GM12878 (cell line): ENCODE results near the gene TMBIM6. TPM values are rescaled to one million over a fixed set of nuclear protein-coding genes. Genes with fewer than 3 reads are reported as not detected.

ENCODE experiments used
- ATF3 ChIP-seq: IDR thresholded peaks from 2 replicates; pipeline ENCODE4 v1.6.1; 2011; ENCODE audit warnings: low read depth, mild to moderate bottlenecking, low read length, moderate library complexity, borderline replicate concordance; ENCODE audit errors: extremely low read depth
- CEBPB ChIP-seq, 2 experiments: fragments of 150-350 bp in 1 of 2; IDR thresholded peaks; 2 replicates each; pipeline ENCODE4 v1.6.1; 2012 to 2014; ENCODE audit warnings: low read depth in 2 of 2, low read length in 2 of 2, borderline replicate concordance in 1 of 2, inconsistent platforms in 1 of 2
- CHD1 ChIP-seq: IDR thresholded peaks from 2 replicates; pipeline ENCODE4 v1.6.1; 2012; ENCODE audit warnings: low read depth, low read length, improper control_type of control experiment
- HDGF ChIP-seq: fragments of 450-650 bp; IDR thresholded peaks from 2 replicates; pipeline ENCODE4 v1.6.1; 2016; ENCODE audit warnings: antibody characterized with exemption
- JUND ChIP-seq: IDR thresholded peaks from 2 replicates; pipeline ENCODE4 v1.6.1; 2012; ENCODE audit warnings: low read depth, mild to moderate bottlenecking, low read length, improper control_type of control experiment, moderate library complexity
- KDM1A ChIP-seq: fragments of 200-600 bp; sonication (generic); IDR thresholded peaks from 2 replicates; pipeline ENCODE4 v1.6.1; 2016; ENCODE audit warnings: borderline replicate concordance
- MEF2B ChIP-seq: fragments of 450-650 bp; IDR thresholded peaks from 2 replicates; pipeline ENCODE4 v1.6.1; 2018; ENCODE audit warnings: mild to moderate bottlenecking, moderate library complexity; ENCODE audit not compliant: partially characterized antibody, poor library complexity, severe bottlenecking
- MTA2 ChIP-seq: fragments of 450-650 bp; IDR thresholded peaks from 2 replicates; pipeline ENCODE4 v1.6.1; 2016; ENCODE audit warnings: low read depth, mild to moderate bottlenecking, moderate library complexity
- MYC ChIP-seq: IDR thresholded peaks from 2 replicates; pipeline ENCODE4 v1.6.1; 2011; ENCODE audit warnings: mild to moderate bottlenecking, low read length, moderate library complexity, inconsistent platforms; ENCODE audit not compliant: insufficient read depth, insufficient replicate concordance, insufficient read length, severe bottlenecking
- NR2C1 ChIP-seq: fragments of 450-650 bp; IDR thresholded peaks from 2 replicates; pipeline ENCODE4 v1.6.1; 2017; ENCODE audit warnings: antibody characterized with exemption, mild to moderate bottlenecking, moderate library complexity
- PRDM15 ChIP-seq: fragments of 450-650 bp; formaldehyde crosslinking; IDR thresholded peaks from 2 replicates; pipeline ENCODE4 v1.4.0; 2020; ENCODE audit warnings: mild to moderate bottlenecking, moderate library complexity
- RFX5 ChIP-seq: IDR thresholded peaks from 2 replicates; pipeline ENCODE4 v1.6.1; 2011; ENCODE audit warnings: low read depth, low read length, improper control_type of control experiment
- RUNX3 ChIP-seq: IDR thresholded peaks from 2 replicates; pipeline ENCODE4 v1.6.1; 2012; ENCODE audit warnings: low read length, inconsistent platforms
- SMAD5 ChIP-seq: IDR thresholded peaks from 2 replicates; pipeline ENCODE4 v1.6.1; 2016; ENCODE audit warnings: antibody characterized with exemption, low read depth
- TAF1 ChIP-seq: IDR thresholded peaks from 2 replicates; pipeline ENCODE4 v1.6.1; 2011; ENCODE audit warnings: mild to moderate bottlenecking, low read depth, low read length, borderline replicate concordance
- ZBTB33 ChIP-seq: fragments of 450-650 bp; IDR thresholded peaks from 2 replicates; pipeline ENCODE4 v1.6.1; 2017; ENCODE audit warnings: mild to moderate bottlenecking
- polyA plus RNA-seq, 11 experiments: library from polyadenylated mRNA; depleted of rRNA in 4 of 11; unstranded in 6 of 11; stranded (reverse) in 5 of 11; fragments of >200 nt; fragmentation: Nextera tagmentation in 4 of 11; fragmentation: Illumina TruSeq in 1 of 11; extraction: Ambion mirVana in 4 of 11; extraction: Trizol in 1 of 11; gene quantifications; 1 replicate in 1 of 11; 2 replicates in 10 of 11; pipeline versions ENCODE4 v1.2.1 to v1.2.3, GENCODE V29; 2011 to 2016; ENCODE audit warnings: inconsistent platforms in 2 of 11, missing spikeins in 2 of 11, low read depth in 1 of 11
- total RNA-seq, 4 experiments: library from RNA; depleted of rRNA in 3 of 4; stranded (reverse); fragments of >200 nt in 3 of 4; fragmentation: Illumina TruSeq in 1 of 4; extraction: Trizol in 1 of 4; gene quantifications; 2 replicates each; pipeline versions ENCODE4 v1.2.1 to v1.2.3, GENCODE V29; 2013 to 2021
- TF ChIP-seq, protein P1 (sequence below): fragments of 450-650 bp; formaldehyde crosslinking; IDR thresholded peaks from 2 replicates; pipeline ENCODE4 v1.4.0; 2022; ENCODE audit warnings: mild to moderate bottlenecking, moderate library complexity
- TF ChIP-seq, protein P2 (sequence below): fragments of 450-650 bp; IDR thresholded peaks from 2 replicates; pipeline ENCODE4 v1.6.1; 2018; ENCODE audit warnings: mild to moderate bottlenecking, low read depth, moderate library complexity; ENCODE audit not compliant: partially characterized antibody

The TMBIM6 gene
- total and polyA plus RNA-seq, 10 of the 15 experiments (the other 5 are each of a cell fraction or from before 2014, with no cell fraction given): 224 to 1,192 (median 379) TPM

DNA sequence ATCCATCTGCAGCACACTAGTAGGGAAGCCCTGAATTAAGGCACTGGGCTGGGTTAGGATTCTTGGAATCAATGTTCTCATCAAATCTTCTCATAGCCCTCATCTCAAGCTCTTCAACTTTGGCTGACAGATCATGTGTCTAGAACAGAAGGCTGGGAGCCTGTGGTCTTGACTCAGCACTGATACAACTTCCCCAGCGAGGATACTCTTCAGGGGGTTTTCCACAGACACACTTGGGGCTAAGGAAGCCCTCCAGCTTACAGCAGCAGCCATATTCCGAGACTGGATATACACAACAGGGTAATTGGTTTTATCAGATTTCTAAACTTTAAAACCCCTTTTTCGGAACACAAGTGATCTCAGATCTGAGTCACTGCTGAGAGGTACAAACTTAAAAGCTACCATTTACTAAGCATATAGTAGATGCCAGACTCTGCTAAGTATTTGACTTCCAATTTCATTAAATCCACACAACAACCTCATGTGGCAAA is 37.7 kb upstream of the TMBIM6 start (continued):
- TF ChIP-seq ATF3 (no peak), ZBTB33 (no peak), CHD1 (no peak), CEBPB (IDR thresholded peaks at IDR 0.05; ENCODE audit: borderline replicate concordance in 1 of 2, low read depth in 2 of 2, low read length in 2 of 2) (no peak), PRDM15 (CRISPR knock-in tag) (no peak), JUND (no peak), HDGF (no peak), MYC (no peak), MTA2 (no peak), RFX5 (no peak), KDM1A (no peak), MEF2B (peak; percentile 78), NR2C1 (no peak), RUNX3 (peak; percentile 81), TAF1 (0 out of 2 replicates have a peak, but pooled peaks have one; percentile 52), SMAD5 (no peak)
- TF ChIP-seq, protein P1, sequence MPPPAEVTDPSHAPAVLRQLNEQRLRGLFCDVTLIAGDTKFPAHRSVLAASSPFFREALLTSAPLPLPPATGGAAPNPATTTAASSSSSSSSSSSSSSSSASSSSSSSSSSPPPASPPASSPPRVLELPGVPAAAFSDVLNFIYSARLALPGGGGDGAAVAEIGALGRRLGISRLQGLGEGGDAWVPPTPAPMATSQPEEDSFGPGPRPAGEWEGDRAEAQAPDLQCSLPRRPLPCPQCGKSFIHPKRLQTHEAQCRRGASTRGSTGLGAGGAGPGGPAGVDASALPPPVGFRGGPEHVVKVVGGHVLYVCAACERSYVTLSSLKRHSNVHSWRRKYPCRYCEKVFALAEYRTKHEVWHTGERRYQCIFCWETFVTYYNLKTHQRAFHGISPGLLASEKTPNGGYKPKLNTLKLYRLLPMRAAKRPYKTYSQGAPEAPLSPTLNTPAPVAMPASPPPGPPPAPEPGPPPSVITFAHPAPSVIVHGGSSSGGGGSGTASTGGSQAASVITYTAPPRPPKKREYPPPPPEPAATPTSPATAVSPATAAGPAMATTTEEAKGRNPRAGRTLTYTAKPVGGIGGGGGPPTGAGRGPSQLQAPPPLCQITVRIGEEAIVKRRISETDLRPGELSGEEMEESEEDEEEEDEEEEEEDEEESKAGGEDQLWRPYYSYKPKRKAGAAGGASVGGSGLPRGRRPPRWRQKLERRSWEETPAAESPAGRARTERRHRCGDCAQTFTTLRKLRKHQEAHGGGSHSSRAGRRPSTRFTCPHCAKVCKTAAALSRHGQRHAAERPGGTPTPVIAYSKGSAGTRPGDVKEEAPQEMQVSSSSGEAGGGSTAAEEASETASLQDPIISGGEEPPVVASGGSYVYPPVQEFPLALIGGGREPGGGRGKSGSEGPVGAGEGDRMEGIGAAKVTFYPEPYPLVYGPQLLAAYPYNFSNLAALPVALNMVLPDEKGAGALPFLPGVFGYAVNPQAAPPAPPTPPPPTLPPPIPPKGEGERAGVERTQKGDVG (CRISPR knock-in tag): no peak
- TF ChIP-seq, protein P2, sequence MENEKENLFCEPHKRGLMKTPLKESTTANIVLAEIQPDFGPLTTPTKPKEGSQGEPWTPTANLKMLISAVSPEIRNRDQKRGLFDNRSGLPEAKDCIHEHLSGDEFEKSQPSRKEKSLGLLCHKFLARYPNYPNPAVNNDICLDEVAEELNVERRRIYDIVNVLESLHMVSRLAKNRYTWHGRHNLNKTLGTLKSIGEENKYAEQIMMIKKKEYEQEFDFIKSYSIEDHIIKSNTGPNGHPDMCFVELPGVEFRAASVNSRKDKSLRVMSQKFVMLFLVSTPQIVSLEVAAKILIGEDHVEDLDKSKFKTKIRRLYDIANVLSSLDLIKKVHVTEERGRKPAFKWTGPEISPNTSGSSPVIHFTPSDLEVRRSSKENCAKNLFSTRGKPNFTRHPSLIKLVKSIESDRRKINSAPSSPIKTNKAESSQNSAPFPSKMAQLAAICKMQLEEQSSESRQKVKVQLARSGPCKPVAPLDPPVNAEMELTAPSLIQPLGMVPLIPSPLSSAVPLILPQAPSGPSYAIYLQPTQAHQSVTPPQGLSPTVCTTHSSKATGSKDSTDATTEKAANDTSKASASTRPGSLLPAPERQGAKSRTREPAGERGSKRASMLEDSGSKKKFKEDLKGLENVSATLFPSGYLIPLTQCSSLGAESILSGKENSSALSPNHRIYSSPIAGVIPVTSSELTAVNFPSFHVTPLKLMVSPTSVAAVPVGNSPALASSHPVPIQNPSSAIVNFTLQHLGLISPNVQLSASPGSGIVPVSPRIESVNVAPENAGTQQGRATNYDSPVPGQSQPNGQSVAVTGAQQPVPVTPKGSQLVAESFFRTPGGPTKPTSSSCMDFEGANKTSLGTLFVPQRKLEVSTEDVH: no peak
